Activated CD8-positive, alpha-beta memory T cell treated with anti-CD3 and anti-CD28 coated beads for 48 hours (primary cell): Measurements from ENCODE around the gene OVOL3.

ENCODE experiments used
- DNase-seq, 3 experiments: peaks; one replicate each; pipeline ENCODE4 v3.0.0-alpha.2; 2020; ENCODE audit warnings: low read depth in 2 of 3, low spot score in 2 of 3

Gene OVOL3

DNA sequence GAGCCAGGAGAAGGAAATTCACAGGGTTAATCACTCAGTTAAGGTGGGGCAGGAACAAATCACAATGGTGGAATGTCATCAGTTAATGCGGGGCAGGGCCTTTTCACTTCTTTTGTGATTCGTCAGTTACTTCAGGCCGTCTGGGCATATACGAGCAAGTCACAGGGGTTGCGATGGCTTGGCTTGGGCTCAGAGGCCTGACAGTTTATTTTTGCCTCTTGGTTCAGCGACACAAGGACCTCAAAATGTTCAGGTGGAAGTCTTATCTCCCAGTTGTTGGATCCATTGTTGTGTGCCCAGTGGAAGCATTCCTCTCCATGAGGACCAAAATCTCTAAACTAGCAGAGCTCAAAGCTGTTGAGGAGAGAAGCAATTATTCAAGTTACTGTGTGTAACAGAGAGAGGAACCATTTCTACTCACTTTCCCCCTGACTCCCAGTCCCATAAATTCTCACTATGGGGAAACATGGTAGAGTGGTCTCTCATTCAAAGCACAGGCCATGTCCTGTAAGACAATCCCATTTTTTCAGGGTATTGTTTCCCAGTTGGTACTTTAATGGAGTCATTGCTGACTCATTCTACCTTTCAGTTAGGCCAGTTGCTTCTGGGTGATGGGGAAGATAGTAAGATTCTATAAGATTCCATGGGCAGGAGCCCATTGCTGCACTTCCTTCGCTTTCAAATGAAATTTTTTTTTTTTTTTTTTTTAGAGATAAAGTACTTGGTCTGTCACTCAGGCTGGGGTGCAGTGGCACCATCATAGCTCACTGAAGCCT lies 50.1 kb downstream of the OVOL3 start:
- DNase-seq = no peak
